ENCODE data around the gene KRT15.

Gene KRT15

GRCh38 chr17:41556931-41557330, 38.2 kb upstream of the KRT15 start:
- TF ChIP-seq CTCF (IDR thresholded peaks at IDR 0.05; ENCODE audit: insufficient read depth, low read length, missing control alignments) = no peak
- ChIA-PET POLR2A (no interaction called here), CTCF (interaction anchor here (1.5 to 16.0 kb wide), 4 partner anchors 7 to 108 kb away, joined by 6 to 604 read pairs (median 367); no protein-coding TSS in a partner anchor)
- no peak for DNase-seq (ENCODE audit: low read depth, low spot score)
- no peak overlapping the region for H3K4me3 ChIP-seq (ENCODE audit: low read depth, low read length)

GRCh38 chr17:41556306-41556705, 37.6 kb upstream of the KRT15 start:
- ChIA-PET CTCF (interaction anchor here (14.7 to 16.0 kb wide), 2 partner anchors 92 to 109 kb away, joined by 554 to 604 read pairs; no protein-coding TSS in a partner anchor), POLR2A (no interaction called here)
- no peak overlapping the region for H3K4me3 ChIP-seq (ENCODE audit: low read depth, low read length)
- DNase-seq (ENCODE audit: low read depth, low spot score) = no peak
- TF ChIP-seq CTCF (IDR thresholded peaks at IDR 0.05; ENCODE audit: insufficient read depth, low read length, missing control alignments) = no peak

- POLR2A ChIA-PET = no interaction called here
- TF ChIP-seq CTCF (IDR thresholded peaks at IDR 0.05; ENCODE audit: insufficient read depth, low read length, missing control alignments) = no peak
- no peak for DNase-seq (ENCODE audit: low read depth, low spot score)
- H3K4me3 ChIP-seq (ENCODE audit: low read depth, low read length) = no peak overlapping the region
- CTCF ChIA-PET = interaction anchor here (0.7 to 16.0 kb wide), 3 partner anchors 24 to 110 kb away, joined by 3 to 604 read pairs (median 554); no protein-coding TSS in a partner anchor
Measured at GRCh38 chr17:41555105-41555887, 36.6 kb upstream of the KRT15 start.

- no peak for DNase-seq (ENCODE audit: low read depth, low spot score)
- TF ChIP-seq CTCF (IDR thresholded peaks at IDR 0.05; ENCODE audit: insufficient read depth, low read length, missing control alignments) = no peak
- CTCF ChIA-PET = interaction anchor here (0.9 to 16.0 kb wide), 3 partner anchors 19 to 111 kb away, joined by 3 to 604 read pairs (median 554); no protein-coding TSS in a partner anchor
- H3K4me3 ChIP-seq (ENCODE audit: low read depth, low read length) = no peak overlapping the region
- POLR2A ChIA-PET = no interaction called here
Measured at GRCh38 chr17:41553987-41554680, 35.4 kb upstream of the KRT15 start.

GRCh38 chr17:41553176-41553575, 34.5 kb upstream of the KRT15 start:
- TF ChIP-seq CTCF (IDR thresholded peaks at IDR 0.05; ENCODE audit: insufficient read depth, low read length, missing control alignments) = no peak
- no peak for DNase-seq (ENCODE audit: low read depth, low spot score)
- ChIA-PET POLR2A (no interaction called here), CTCF (interaction anchor here (0.8 to 16.0 kb wide), 5 partner anchors 8 to 112 kb away, joined by 3 to 604 read pairs (median 23); no protein-coding TSS in a partner anchor)
- H3K4me3 ChIP-seq (ENCODE audit: low read depth, low read length) = no peak overlapping the region

- no peak for DNase-seq (ENCODE audit: low read depth, low spot score)
- ChIA-PET CTCF (interaction anchor here (4.9 to 16.0 kb wide), 4 partner anchors 11 to 113 kb away, joined by 23 to 604 read pairs (median 367); no protein-coding TSS in a partner anchor), POLR2A (no interaction called here)
- H3K4me3 ChIP-seq (ENCODE audit: low read depth, low read length) = no peak overlapping the region
- TF ChIP-seq CTCF (IDR thresholded peaks at IDR 0.05; ENCODE audit: insufficient read depth, low read length, missing control alignments) = no peak
Measured at GRCh38 chr17:41552455-41552854, 33.8 kb upstream of the KRT15 start.

All from AG04449 (cell line).